GM19438 (cell line): ENCODE measurements around the gene OR51B6.
A peak's percentile ranks its signal among the peaks of the same experiment; 100 is the strongest.
"Not testable (repeated sequence)": the region's sequence is repeated elsewhere in the genome, so short reads cannot be mapped to it uniquely, and the experiment has no call there.

Experiments
- ATAC-seq: cut with Tn5 transposase; IDR thresholded peaks from one replicate; pipeline ENCODE4 v1.9.1; 2021; ENCODE audit warnings: low read depth; ENCODE audit not compliant: unreplicated experiment

The OR51B6 gene

DNA sequence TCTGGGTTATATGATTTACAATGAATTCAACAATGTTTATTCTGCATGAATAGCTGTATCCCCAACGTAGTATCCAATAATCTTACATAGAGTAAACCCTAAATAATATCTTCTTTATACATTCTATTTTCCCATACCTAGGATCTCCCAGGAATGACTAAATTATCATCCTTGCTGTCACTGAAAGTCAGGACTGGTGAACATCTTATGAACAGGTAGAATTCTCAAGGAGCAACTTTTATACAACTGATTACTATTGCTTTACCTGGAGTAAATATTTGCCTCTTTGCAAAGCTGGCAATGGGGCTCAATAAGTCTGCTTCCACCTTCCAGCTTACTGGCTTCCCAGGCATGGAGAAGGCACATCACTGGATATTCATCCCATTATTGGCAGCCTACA, at the start of gene OR51B6:
TSS of gene OR51B6 (plus strand) at position 301 of the 400 bp plus-strand sequence. CDS start at position 301, 0 bp downstream.
- no peak for ATAC-seq

- no peak for ATAC-seq
Measured at GRCh38 chr11:5301846-5302245, 49.5 kb upstream of the OR51B6 start, which contains the start of gene OR51B4. TSS of gene OR51B4 (minus strand) at chr11:5301946. CDS start at chr11:5301946, 0 bp downstream.

DNA sequence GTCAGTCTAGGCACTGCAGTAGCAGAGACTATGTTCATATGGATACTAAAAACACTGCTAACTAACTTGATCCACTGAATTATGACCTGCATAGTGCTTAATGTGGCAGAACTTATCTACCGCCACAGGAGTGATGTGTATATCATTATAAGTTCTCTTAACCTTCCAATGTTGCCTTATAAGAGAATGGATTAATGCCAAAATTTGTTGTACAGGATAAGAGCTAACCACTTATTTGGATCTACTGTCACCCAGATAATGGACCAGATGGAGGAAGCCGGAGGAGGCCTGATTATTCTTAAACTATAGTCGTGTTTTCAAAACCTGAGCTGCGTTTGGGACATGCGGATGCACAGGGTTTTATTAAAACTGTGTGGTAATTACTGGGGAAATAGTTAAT, 47.7 kb upstream of the OR51B6 start:
- no peak for ATAC-seq

- no peak for ATAC-seq
Measured at GRCh38 chr11:5304046-5304445, 47.3 kb upstream of the OR51B6 start.

DNA sequence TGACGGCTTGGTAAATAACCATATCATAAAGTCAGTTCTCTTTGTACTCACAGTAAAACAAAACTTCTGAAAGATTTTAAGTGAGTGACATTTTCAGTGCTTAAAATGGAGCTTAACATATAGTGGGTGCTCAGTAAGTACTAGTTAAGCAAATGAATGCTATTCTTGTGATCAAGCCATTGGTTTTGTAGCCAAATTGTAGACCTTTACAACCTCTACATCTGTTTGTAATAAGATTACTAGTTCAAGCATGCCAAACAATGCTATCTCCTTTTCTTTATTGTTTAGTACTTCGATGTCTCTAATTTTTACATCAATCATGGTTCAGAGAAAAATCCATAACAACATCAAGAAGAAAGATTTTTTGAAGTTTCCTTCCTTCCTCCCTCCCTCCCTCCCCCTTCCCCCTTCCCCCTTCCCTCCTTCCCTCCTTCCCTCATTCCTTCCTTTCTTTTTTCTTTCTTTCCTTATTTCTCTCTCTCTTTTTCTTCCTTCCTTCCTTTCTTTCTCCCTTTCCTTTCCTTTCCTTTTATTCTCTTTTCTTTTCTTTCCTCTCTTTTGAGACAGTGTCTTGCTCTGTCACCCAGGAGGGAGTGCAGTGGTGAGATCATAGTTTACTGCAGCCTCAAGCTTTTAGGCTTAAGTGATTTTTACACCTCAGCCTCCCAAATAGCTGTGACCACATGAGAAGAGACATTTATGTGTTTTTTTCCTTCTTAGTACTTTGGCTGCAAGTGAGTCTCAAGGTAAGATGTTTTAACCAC, 43.9 kb upstream of the OR51B6 start:
- ATAC-seq: no peak

DNA sequence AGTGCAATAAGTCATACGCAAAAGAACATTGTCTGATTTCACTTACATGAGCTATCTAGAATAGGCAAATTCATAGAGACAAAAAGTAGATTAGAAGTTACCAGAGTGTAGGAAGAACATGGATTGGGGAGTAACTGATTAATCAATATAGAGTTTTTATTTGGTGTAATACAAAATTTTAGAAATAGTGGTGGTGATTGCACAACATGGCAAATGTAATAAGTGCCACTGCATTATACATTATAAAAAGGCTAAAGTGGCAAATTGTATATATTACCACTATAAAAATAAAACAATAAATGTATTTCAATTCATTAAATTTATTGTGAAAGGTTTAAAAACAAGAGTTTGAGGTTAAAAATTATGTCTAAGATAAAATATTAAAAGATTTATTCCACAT, 40.9 kb upstream of the OR51B6 start:
- no peak for ATAC-seq

DNA sequence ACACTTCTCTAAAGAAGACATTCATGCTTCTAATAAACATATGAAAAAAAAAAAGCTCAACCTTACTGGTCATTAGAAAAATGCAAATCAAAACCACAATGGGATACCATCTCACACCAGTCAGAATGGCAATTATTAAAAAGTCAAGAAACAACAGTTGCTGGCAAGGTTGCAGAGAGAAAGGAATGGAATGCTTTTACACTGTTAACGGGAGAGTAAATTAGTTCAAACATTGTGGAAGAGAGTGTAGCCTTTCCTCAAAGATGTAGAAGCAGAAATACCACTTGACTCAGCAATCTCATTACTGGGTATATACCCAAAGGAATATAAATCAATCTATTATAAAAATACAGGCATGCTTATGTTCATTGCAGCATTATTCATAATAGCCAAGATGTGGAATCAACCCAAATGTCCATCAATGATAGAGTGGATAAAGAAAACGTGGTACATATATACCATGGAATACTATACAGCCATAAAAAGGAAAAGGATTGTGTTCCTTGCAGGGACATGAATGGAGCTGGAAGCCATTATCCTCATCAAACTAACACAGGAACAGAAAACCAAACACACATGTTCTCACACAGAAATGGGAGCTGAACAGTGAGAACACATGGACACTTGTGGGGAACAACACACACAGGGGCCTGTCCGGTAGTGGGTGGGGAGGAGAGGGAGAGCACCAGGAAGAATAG, 37.8 kb upstream of the OR51B6 start:
- not testable (repeated sequence) for ATAC-seq

DNA sequence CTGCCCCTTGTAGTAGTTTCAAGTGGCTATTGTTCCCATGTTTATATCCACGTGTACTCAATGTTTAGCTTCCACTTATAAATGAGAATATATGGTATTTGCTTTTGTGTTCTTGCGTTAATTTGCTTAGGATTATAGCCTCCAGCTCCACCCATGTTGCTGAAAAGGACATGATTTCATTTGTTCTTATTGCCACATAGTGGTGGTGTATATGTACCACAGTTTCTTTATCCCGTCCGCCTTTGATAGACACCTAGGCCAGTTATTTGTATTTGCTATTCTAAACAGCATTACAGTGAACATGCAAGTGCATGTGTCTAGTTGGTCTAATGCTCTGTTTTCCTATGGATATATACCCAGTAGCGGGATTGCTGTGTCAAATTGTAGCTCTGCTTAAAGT, 34.0 kb upstream of the OR51B6 start:
- ATAC-seq: no peak

- no peak for ATAC-seq
Measured at GRCh38 chr11:5324197-5324596, 27.1 kb upstream of the OR51B6 start, which contains the start of gene OR51B2. TSS of gene OR51B2 (minus strand) at chr11:5324297. CDS start at chr11:5324297, 0 bp downstream.

- no peak for ATAC-seq
Measured at GRCh38 chr11:5335170-5335569, 16.1 kb upstream of the OR51B6 start.

- ATAC-seq: no peak
Measured at GRCh38 chr11:5336331-5336730, 15.0 kb upstream of the OR51B6 start.

GRCh38 chr11:5337253-5337652, 14.1 kb upstream of the OR51B6 start:
- ATAC-seq: not testable (repeated sequence)

GRCh38 chr11:5339771-5340322, 11.5 kb upstream of the OR51B6 start:
- ATAC-seq: peak; percentile 81

DNA sequence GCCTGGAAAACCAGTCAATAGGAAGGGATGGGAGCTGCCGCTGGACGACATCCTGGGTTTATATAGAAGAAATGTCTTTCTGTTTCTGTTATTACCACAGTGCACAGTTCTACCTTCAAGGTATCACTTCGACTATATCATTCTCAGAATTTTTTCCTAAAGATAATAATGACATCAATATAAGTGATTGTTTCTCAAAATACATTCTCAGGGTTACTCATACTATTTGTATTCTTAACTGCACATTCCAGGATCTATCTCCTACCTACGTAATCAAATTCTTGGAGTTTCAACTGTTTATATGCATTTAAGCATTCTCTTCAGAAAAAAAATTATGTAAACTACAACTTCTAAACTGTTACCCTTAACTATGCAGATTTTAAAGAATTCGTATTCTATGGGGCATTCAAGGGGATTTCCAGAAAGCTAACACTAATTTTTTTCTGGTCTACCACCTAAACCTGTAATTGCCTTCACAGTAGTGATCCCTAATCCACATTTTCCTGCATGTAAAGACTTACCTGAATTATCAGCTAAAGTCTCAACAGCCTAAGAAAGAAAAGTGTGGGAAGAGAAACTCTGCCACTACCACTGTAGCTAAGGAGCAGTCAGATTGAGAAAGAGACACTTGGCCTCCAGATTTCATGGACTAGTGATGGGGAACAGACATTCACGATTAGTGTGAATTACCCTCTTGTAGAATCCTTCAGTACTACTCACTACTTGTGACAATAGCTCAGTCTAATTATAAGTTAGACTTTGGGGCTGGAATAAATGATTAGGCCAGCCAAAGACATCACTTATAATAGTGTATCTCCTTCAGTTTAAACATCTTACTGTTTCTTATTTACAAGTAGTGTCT, 7.6 kb upstream of the OR51B6 start, which contains the start of gene OR51B5:
TSS of gene OR51B5 (minus strand) at position 51 of the 862 bp plus-strand sequence. CDS start at position 51, 0 bp downstream.
- ATAC-seq: no peak

GRCh38 chr11:5345831-5346230, 5.5 kb upstream of the OR51B6 start:
- no peak for ATAC-seq

- no peak for ATAC-seq
Measured at GRCh38 chr11:5348551-5349194, 2.6 kb upstream of the OR51B6 start.

DNA sequence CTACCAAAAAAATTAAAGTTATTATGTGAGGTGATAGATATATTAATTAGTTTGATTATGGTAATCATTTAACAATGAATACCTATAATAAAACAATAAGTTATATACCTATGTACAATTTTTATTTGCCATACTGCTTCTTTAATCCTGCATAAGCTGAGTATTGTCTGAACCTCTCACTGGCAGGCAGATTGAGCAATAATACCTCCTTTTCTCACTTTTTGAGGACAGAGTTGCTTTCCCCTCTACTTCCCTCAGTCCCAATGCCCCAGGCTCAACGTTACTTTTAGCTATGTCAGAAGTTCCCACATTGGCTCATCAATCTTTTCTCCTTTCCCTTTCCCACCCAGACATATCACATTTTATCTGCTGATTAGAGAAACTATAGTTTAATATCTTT, 1.8 kb upstream of the OR51B6 start:
- no peak for ATAC-seq

GRCh38 chr11:5356031-5356430, 4.7 kb downstream of the OR51B6 start:
- not testable (repeated sequence) for ATAC-seq

- ATAC-seq: no peak
Measured at GRCh38 chr11:5362017-5362625, 10.8 kb downstream of the OR51B6 start.
